Raji (cell line): Measurements from ENCODE around the gene PPIF.

Experiments
- POLR2A ChIP-seq: IDR thresholded peaks from 2 replicates; pipeline ENCODE4 v1.6.1; 2011; ENCODE audit warnings: low read depth, low read length, control low read depth; ENCODE audit not compliant: insufficient read depth

PPIF gene

GRCh38 chr10:79349766-79350406 is 2.6 kb downstream of the PPIF start:
- TF ChIP-seq POLR2A = no peak

DNA sequence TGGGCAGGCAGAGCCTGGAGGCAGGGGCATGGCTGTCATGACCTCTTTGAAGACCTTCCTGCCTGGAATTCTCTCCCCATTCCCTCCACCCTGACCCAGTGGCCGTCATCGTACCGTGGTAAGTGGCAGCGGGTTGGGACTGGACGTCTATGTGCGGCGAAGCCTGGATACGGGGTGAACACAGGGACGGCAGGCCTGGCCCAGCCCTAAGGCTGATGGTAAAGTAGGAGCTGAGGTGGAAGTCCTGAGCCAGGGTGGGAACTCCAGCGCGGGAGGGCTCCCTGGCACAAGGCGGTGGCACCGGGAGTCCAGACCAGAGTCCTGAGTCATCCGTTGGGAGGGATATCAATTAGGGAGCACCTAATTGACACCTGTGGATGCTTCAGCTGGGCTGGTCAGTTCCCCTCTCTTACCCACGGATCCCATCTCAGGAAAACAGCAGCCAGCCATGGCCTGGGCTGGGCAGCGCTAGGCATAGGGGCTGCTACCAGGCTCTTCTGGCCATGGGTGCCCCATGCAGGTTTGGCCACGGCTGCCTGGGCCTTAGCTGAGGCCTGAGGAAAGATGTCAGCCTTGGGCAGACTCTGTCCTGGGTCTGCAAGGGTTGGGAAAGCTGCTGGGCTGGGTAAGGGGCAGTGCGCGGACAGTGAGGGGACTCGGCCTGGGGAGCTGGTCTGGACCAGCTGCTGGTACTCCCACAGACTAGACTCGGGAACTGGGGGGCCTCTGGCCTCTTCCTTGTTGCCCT is 3.3 kb downstream of the PPIF start:
- no peak for TF ChIP-seq POLR2A

DNA sequence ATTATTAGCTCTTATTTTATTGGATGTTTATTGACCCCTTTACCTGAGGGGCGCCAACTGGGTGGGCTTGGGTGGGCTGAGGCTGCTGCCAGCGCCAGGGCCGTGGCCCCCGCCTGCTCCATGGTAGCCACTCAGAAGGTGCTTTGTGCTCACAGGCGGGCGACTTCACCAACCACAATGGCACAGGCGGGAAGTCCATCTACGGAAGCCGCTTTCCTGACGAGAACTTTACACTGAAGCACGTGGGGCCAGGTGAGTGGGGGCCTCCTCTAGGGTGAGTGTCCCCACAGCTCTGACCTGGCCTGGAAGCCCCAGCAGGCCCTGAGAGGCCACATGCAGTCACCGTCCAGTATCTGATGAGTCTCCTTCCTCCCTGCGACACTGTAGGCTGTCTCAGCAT is 4.1 kb downstream of the PPIF start:
- no peak for TF ChIP-seq POLR2A

DNA sequence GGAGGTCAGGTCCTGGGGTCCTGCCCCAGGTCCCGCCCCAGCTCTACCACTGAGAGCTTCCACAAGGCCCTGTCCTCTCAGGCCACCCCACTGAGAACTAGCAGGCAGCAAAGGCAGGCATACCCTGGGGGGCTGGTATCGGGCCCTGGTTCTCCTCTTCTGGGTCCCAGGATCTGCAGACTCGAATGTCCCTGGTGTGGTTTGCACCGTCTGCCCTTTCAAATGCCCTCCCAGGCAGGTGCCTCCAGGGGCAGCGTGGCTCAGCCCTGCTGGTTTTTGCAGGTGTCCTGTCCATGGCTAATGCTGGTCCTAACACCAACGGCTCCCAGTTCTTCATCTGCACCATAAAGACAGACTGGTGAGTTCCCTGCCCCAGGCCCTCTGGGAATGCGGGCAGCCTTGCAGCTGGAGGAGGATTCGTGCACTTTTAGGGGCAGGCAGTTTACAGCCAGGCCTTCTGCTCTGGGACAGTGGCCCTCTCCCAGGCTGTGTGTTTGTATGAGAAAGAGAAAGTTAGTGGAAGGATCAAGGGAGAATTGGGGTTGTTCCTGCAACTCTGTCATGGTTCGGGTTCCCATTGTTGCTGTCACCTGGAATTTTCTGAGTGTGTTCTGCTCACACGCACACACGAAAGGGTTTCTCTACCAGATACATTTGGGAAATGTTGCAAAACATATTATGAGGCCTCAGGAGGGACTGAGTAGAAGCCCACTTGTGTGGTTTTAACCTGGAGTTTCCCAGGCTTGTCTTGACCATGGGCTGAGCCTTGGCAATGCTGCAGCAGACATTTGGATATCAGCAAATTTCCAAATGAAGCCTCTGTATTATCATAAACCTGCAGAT is 5.0 kb downstream of the PPIF start:
- TF ChIP-seq POLR2A = no peak

DNA sequence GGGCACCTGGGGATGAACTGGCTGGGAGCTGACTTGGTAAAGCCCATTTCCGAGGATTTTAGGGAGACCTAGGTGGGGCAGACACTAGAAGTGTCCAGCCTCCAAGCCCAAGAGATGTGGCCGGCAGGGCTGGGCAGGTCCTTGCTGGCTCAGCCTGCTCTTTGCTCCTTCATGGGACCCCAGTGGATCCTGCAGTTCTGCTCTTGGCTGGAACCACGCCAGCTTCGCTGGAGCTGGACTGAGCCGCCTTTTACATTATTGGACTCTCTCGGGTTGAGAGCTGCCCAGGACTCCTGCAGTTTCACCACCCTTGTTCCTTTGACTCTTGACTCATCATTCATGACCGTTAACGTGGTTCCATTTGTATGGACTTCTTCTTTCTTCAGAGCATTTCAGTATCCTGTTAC is 5.7 kb downstream of the PPIF start:
- no peak for TF ChIP-seq POLR2A

DNA sequence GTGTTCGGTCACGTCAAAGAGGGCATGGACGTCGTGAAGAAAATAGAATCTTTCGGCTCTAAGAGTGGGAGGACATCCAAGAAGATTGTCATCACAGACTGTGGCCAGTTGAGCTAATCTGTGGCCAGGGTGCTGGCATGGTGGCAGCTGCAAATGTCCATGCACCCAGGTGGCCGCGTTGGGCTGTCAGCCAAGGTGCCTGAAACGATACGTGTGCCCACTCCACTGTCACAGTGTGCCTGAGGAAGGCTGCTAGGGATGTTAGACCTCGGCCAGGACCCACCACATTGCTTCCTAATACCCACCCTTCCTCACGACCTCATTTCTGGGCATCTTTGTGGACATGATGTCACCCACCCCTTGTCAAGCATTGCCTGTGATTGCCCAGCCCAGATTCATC is 6.5 kb downstream of the PPIF start:
- TF ChIP-seq POLR2A = no peak

- TF ChIP-seq POLR2A = no peak
Measured at GRCh38 chr10:79354141-79354540, 6.9 kb downstream of the PPIF start.

- no peak for TF ChIP-seq POLR2A
Measured at GRCh38 chr10:79354615-79355014, 7.3 kb downstream of the PPIF start.

DNA sequence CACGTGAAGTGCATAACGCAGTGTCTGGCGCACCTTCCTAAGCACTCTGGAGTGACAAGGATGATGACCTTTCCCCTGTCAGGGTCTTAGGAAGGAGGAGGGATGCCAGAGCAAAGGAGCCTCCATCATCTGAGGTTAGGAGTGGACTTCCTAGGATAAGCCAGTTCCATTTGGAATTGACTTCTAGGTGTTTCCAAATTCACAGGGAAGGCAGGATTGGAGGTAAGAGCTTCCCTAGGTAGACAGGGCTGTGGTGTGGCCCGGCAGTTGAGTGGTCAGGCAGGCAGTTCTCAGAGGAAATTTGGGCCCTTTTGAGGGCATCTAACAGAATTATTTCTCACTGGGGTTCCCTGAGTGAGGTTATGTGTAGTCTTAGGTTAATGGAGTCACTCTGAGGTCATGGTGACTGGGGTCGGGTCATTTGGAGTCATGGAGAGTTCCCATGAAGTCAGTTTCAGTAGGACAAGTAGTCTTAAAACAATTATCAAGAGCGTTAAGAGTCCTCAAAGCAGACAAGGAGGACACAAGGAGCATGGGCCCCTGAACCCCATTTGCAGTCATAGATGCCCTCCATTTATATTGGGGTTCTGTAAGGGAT is 8.2 kb downstream of the PPIF start:
- no peak for TF ChIP-seq POLR2A

- no peak for TF ChIP-seq POLR2A
Measured at GRCh38 chr10:79356104-79356503, 8.8 kb downstream of the PPIF start.

DNA sequence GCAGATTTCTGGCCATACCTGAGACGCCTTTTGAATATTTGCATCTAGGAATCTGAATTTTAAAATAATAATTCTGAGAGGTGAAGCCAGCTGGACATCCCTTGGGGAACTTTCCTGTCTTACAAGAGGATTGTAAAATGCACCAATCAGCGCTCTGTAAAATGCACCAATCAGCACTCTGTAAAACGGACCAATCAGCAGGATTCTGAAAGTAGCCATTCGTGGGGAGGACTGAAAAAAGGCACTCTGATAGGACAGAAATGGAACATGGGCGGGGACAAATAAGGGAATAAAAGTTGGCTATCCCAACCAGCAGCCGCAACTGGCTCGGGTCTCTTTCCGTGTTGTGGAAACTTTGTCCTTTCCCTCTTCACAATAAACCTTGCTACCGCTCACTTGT is 9.9 kb downstream of the PPIF start:
- TF ChIP-seq POLR2A = no peak

- no peak for TF ChIP-seq POLR2A
Measured at GRCh38 chr10:79358811-79359210, 11.5 kb downstream of the PPIF start.

DNA sequence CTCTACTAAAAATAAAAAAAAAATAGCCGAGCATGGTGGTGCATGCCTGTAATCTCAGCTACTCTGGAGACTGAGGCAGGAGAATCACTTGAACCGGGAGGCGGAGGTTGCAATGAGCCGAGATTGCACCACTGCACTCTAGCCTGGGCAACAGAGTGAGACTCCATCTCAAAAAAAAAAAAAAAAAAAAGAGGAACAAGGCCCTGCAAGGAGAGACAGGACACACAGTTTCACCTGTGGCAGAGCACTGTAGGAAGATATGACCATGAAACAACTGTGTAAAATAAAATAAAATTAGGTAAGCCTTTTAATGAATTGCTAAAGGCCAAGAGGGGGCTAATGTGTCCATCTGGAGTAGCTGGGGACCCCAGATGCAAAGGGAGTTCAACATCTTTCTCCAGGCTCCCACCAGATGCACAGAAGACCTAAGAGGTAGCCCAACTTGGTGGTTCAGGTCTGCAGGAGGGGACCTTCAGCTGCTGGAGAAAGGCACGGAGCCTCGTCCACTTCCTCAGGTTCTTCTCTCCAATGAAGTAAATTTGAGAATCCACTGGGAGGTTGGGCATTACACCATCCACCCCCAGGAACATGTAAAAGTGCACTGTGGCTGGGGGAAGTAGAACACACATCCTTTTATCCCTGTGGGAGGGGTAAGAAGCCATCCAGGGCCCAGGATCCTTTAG is 12.7 kb downstream of the PPIF start:
- no peak for TF ChIP-seq POLR2A

DNA sequence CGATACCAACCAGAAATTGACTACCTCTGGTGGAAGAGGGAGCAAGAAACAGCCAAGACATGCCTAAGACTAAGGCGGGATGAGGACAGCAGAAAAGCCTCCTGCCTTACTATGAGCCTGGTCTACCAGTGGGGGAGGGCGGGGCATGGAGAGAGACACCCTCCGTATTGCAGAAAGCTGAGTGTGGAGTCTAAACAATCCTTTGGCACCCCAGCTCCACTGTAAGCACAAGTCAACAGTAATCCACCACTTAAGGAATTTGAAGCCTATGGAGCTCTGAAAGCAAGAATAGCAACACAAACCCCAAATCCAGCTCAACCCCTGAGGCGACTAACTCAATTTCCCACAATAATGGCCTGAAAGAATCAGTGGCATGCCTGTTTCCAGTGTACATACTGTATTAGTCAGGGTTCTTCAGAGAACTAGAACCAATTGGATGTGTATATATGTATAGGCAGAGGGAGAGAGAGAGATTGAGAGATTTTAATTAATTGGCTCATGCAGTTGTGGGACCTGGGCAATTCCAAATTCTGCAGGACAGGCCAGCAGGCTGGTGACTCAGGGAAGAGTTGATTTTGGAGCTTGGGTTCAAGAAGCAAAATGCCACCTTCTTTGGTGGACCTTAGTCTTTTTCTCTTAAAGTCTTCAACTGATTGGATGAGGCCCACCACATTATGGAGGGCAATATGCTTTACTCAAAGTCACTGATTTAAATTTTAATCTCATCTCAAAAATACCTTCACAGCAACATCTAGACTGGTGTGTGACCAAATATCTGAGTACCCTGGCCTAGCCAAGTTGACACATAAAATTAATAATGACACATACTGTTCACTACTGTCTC is 13.5 kb downstream of the PPIF start:
- TF ChIP-seq POLR2A = no peak
